Fibroblast of mammary gland (primary cell): ENCODE results near the gene DNER.

Experiments used
- DNase-seq: peaks from one replicate; pipeline ENCODE4 v3.0.0-alpha.2; 2010; ENCODE audit warnings: low read depth
- H3K4me3 ChIP-seq: 2 replicates; pipeline ENCODE4 v1.5.1; 2011; ENCODE audit warnings: low read depth, mild to moderate bottlenecking, low read length, moderate library complexity; ENCODE audit not compliant: control insufficient read depth
- CTCF ChIP-seq: conservative IDR thresholded peaks from 2 replicates; pipeline ENCODE4 v1.5.1; 2011; ENCODE audit warnings: low read depth, low read length, inconsistent platforms; ENCODE audit not compliant: control insufficient read depth, insufficient read depth

The DNER gene

GRCh38 chr2:229669841-229670240 is 44.5 kb downstream of the DNER start:
- H3K4me3 ChIP-seq: no peak overlapping the region
- no peak for DNase-seq
- TF ChIP-seq CTCF: no peak

GRCh38 chr2:229666811-229667210 is 47.5 kb downstream of the DNER start:
- H3K4me3 ChIP-seq: no peak overlapping the region
- DNase-seq: no peak
- TF ChIP-seq CTCF: no peak

GRCh38 chr2:229665158-229665557 is 49.2 kb downstream of the DNER start:
- no peak for DNase-seq
- no peak for TF ChIP-seq CTCF
- no peak overlapping the region for H3K4me3 ChIP-seq

GRCh38 chr2:229661478-229661877 is 52.9 kb downstream of the DNER start:
- TF ChIP-seq CTCF: no peak
- no peak overlapping the region for H3K4me3 ChIP-seq
- no peak for DNase-seq

GRCh38 chr2:229660951-229661350 is 53.4 kb downstream of the DNER start:
- no peak overlapping the region for H3K4me3 ChIP-seq
- TF ChIP-seq CTCF: no peak
- DNase-seq: peak; percentile 22

- H3K4me3 ChIP-seq: no peak overlapping the region
- no peak for TF ChIP-seq CTCF
- no peak for DNase-seq
These were observed 54.0 kb downstream of the DNER start for GRCh38 chr2:229660391-229660790.

- TF ChIP-seq CTCF: no peak
- no peak overlapping the region for H3K4me3 ChIP-seq
- DNase-seq: no peak
These were observed 56.4 kb downstream of the DNER start for GRCh38 chr2:229658004-229658403.
